Tibial nerve (tissue), 4 donors: ENCODE measurements around the gene VMAC. TPM values are rescaled to one million over a fixed set of nuclear protein-coding genes. Genes with fewer than 3 reads are reported as not detected.
A peak's percentile ranks its signal among the peaks of the same experiment; 100 is the strongest.

Experiments used
- DNase-seq, 2 donors: peaks; one replicate each; pipeline ENCODE4 v3.0.0-alpha.2; 2019; ENCODE audit warnings: low spot score in 2 of 2
- H3K27ac ChIP-seq, 4 donors: fragments of 200-600 bp; sonication (generic) in 3 of 4; one replicate each; pipeline ENCODE4 v1.5.1; 2017 to 2019; ENCODE audit warnings: mild to moderate bottlenecking in 1 of 4
- H3K27me3 ChIP-seq, 2 donors: fragments of 200-600 bp; sonication (generic) in 1 of 2; one replicate each; pipeline versions ENCODE4 v1.5.1 to v1.6.0; 2017 to 2019
- H3K36me3 ChIP-seq, 3 donors: fragments of 200-600 bp; sonication (generic); one replicate each; pipeline ENCODE4 v1.5.1; 2018 to 2019
- H3K4me1 ChIP-seq, 4 donors: fragments of 200-600 bp; sonication (generic) in 3 of 4; one replicate each; pipeline ENCODE4 v1.5.1; 2017 to 2019
- H3K4me3 ChIP-seq, 4 donors: fragments of 200-600 bp; sonication (generic) in 3 of 4; one replicate each; pipeline ENCODE4 v1.5.1; 2017 to 2019; ENCODE audit warnings: mild to moderate bottlenecking in 1 of 4, moderate library complexity in 1 of 4
- H3K9me3 ChIP-seq, 4 donors: fragments of 200-600 bp; sonication (generic) in 3 of 4; one replicate each; pipeline ENCODE4 v1.5.1; 2017 to 2019
- CTCF ChIP-seq, 5 experiments: fragments of 200-600 bp in 3 of 5; fragments of 450-650 bp in 2 of 5; sonication (generic) in 3 of 5; IDR thresholded peaks; one replicate each; pipeline ENCODE4 v1.5.1; 2016 to 2019; ENCODE audit warnings: antibody characterized with exemption in 5 of 5, mild to moderate bottlenecking in 3 of 5, moderate library complexity in 2 of 5
- EP300 ChIP-seq, 2 donors: sonication (generic); formaldehyde crosslinking; IDR thresholded peaks; one replicate each; pipeline ENCODE4 v1.6.1; 2017; ENCODE audit warnings: antibody characterized with exemption in 2 of 2, mild to moderate bottlenecking in 1 of 2
- POLR2A ChIP-seq, 2 donors: fragments of 450-650 bp; IDR thresholded peaks; one replicate each; pipeline ENCODE4 v1.6.1; 2017; ENCODE audit warnings: antibody characterized with exemption in 2 of 2, mild to moderate bottlenecking in 2 of 2, moderate library complexity in 2 of 2
- WGBS, 2 donors: methylation state at CpG; one replicate each; pipeline ENCODE4 v1.1.5; 2018; 5-methylcytosine and 5-hydroxymethylcytosine counted together
- total RNA-seq, 4 donors: library from RNA; depleted of rRNA; stranded (reverse); fragments of >200 nt; gene quantifications; one replicate each; pipeline ENCODE4 v1.1.0, GENCODE V29; 2016

VMAC gene
- total RNA-seq, 4 donors from 2014 or later, result 8.3 to 16.7 (median 13.9) TPM

- Histone ChIP-seq H3K9me3 (no peaks in the 10 kb centered on the region), H3K27me3 (no peaks in the 10 kb centered on the region), H3K36me3 (peaks cover 0 to 85% (median 22%) of the 10 kb centered on the region in 3 donors), H3K4me3 (no peak overlapping the region), H3K4me1 (peaks cover 0 to 63% (median 25%) of the 10 kb centered on the region in 4 donors), H3K27ac (peak overlapping the region in 1 of 4 donors; percentile 71)
- TF ChIP-seq POLR2A (IDR thresholded peaks at IDR 0.05) (no peak), EP300 (IDR thresholded peaks at IDR 0.05) (no peak), CTCF (IDR thresholded peaks at IDR 0.05) (no peak)
- WGBS, 2 donors, result 89 to 93% methylated on average over 10 to 11 of the region's 11 CpGs
- DNase-seq, result no peak
These were observed 26.6 kb downstream of the VMAC start for GRCh38 chr19:5931251-5931650.

DNA sequence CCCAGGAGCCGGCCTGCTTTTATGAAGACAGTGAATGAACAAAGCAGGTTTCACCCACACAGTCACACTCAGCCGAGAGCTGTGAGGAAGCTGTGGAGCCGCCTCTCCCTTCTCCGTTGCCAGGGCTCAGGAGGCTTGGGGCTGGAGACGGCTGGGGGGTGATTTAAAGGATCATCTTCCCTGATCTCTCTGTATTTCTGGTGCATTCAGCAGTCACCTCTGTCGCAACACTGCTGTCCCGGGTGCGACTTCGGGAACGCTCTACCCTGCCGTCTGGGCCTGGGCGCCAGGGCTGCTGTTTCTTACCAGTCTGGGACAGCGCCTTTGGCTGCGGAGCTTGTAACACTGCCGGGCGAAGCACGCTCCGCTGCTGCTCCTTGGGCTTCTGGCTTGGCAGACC lies 27.5 kb downstream of the VMAC start:
- no peak for TF ChIP-seq EP300 (IDR thresholded peaks at IDR 0.05)
- no peak for TF ChIP-seq CTCF (IDR thresholded peaks at IDR 0.05)
- no peak for TF ChIP-seq POLR2A (IDR thresholded peaks at IDR 0.05)
- Histone ChIP-seq H3K9me3 (no peaks in the 10 kb centered on the region), H3K4me1 (peaks cover 0 to 58% (median 22%) of the 10 kb centered on the region in 4 donors), H3K4me3 (no peak overlapping the region), H3K36me3 (peaks cover 0 to 83% (median 22%) of the 10 kb centered on the region in 3 donors), H3K27me3 (no peaks in the 10 kb centered on the region), H3K27ac (peak overlapping the region in 3 of 4 donors; percentile 4 to 71 (median 17))
- 73 to 84% methylated on average over 18 of the region's 18 CpGs for WGBS, 2 donors
- DNase-seq, result no peak

GRCh38 chr19:5932609-5933262 lies 28.1 kb downstream of the VMAC start:
- 87 to 88% methylated on average over 15 to 21 of the region's 21 CpGs for WGBS, 2 donors
- DNase-seq, result no peak
- Histone ChIP-seq H3K36me3 (peaks cover 0 to 83% (median 18%) of the 10 kb centered on the region in 3 donors), H3K27me3 (no peaks in the 10 kb centered on the region), H3K4me1 (peaks cover 0 to 52% (median 16%) of the 10 kb centered on the region in 4 donors), H3K4me3 (no peak overlapping the region), H3K27ac (peak overlapping the region in 3 of 4 donors; percentile 4 to 71 (median 17)), H3K9me3 (no peaks in the 10 kb centered on the region)
- TF ChIP-seq CTCF (IDR thresholded peaks at IDR 0.05) (no peak), POLR2A (IDR thresholded peaks at IDR 0.05) (no peak), EP300 (IDR thresholded peaks at IDR 0.05) (no peak)

DNA sequence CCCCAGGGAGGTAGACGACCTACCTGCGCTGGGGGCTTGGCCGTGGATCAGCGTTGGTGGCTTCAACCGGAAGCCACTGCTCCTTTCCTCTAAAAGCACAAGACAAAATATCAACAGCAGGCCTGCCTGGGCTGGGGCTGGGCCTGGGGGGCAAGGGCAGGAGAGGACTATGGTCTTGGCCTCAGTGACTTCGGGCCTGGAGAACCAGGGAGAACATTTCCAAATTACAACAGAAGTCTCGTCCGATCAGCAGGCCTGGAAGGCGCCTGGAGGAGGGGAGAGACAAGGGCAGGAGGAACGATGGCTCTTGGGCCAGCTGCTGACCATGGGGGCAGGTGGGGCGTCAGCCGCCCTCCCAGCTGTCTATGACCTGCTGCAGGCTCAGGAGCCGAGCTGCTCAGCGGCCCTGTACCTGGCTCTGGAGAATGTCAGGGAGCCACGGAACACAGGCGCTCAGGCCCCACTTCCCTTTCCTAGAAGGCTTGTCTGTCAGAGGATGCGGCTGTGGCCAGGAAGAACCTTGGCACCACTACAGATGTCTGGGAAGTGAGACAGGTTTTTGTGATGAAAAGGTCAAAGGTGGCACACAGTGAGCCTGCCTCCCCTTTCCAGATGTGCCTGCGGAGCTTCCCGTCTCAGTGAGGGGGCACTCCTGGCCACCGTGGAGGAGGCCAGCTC lies 28.9 kb downstream of the VMAC start:
- Histone ChIP-seq H3K4me3 (no peak overlapping the region), H3K9me3 (no peaks in the 10 kb centered on the region), H3K4me1 (peaks cover 0 to 46% (median 13%) of the 10 kb centered on the region in 4 donors), H3K27me3 (no peaks in the 10 kb centered on the region), H3K27ac (peak overlapping the region in 2 of 4 donors; percentile 60 to 71), H3K36me3 (peaks cover 0 to 83% (median 15%) of the 10 kb centered on the region in 3 donors)
- 79 to 80% methylated on average over 14 to 19 of the region's 20 CpGs for WGBS, 2 donors
- TF ChIP-seq CTCF (IDR thresholded peaks at IDR 0.05), result no peak
- no peak for TF ChIP-seq POLR2A (IDR thresholded peaks at IDR 0.05)
- TF ChIP-seq EP300 (IDR thresholded peaks at IDR 0.05), result no peak
- DNase-seq, result no peak

- Histone ChIP-seq H3K27me3 (no peaks in the 10 kb centered on the region), H3K4me3 (no peak overlapping the region), H3K9me3 (no peaks in the 10 kb centered on the region), H3K4me1 (peaks cover 0 to 45% (median 13%) of the 10 kb centered on the region in 4 donors), H3K27ac (peak overlapping the region in 2 of 4 donors; percentile 60 to 65), H3K36me3 (peaks cover 0 to 83% (median 11%) of the 10 kb centered on the region in 3 donors)
- WGBS, 2 donors, result 80 to 82% methylated on average over 5 of the region's 5 CpGs
- TF ChIP-seq CTCF (IDR thresholded peaks at IDR 0.05) (no peak), EP300 (IDR thresholded peaks at IDR 0.05) (no peak), POLR2A (IDR thresholded peaks at IDR 0.05) (no peak)
- no peak for DNase-seq
These were observed 29.4 kb downstream of the VMAC start for GRCh38 chr19:5934069-5934401.
